Endothelial cell (in vitro differentiated cells): ENCODE data around the gene CERT1. TPM values are rescaled to one million over a fixed set of nuclear protein-coding genes. Genes with fewer than 3 reads are reported as not detected.

Source experiments
- DNase-seq: peaks from one replicate; pipeline ENCODE4 v3.0.0; 2021; ENCODE audit warnings: low spot score
- H3K27ac Mint-ChIP-seq: one replicate; pipeline ENCODE4 v1.8.0; 2021; ENCODE audit warnings: mixed read lengths, inconsistent platforms; ENCODE audit not compliant: unreplicated experiment
- H3K27me3 Mint-ChIP-seq: one replicate; pipeline ENCODE4 v1.8.0; 2021; ENCODE audit warnings: mild to moderate bottlenecking, moderate library complexity, mixed read lengths, inconsistent platforms; ENCODE audit not compliant: unreplicated experiment
- H3K36me3 Mint-ChIP-seq: one replicate; pipeline ENCODE4 v1.8.0; 2021; ENCODE audit warnings: mild to moderate bottlenecking, low read depth, mixed read lengths, inconsistent platforms; ENCODE audit not compliant: unreplicated experiment
- H3K4me1 Mint-ChIP-seq: one replicate; pipeline ENCODE4 v1.8.0; 2021; ENCODE audit warnings: mild to moderate bottlenecking, mixed read lengths, inconsistent platforms; ENCODE audit not compliant: unreplicated experiment
- H3K4me3 Mint-ChIP-seq: one replicate; pipeline ENCODE4 v1.8.0; 2021; ENCODE audit warnings: mild to moderate bottlenecking, mixed read lengths, inconsistent platforms; ENCODE audit not compliant: unreplicated experiment
- H3K9me3 Mint-ChIP-seq: one replicate; pipeline ENCODE4 v1.8.0; 2021; ENCODE audit warnings: mixed read lengths, inconsistent platforms; ENCODE audit not compliant: unreplicated experiment
- total RNA-seq: library from RNA; stranded (reverse); fragmentation: NEBNext Ultra II Directional; extraction: Animal tissue kit (Norgen Biotek cat#: 25700); gene quantifications from one replicate; pipeline ENCODE4 v1.2.1, GENCODE V29; 2021; ENCODE audit not compliant: unreplicated experiment
- TF ChIP-seq, protein P1 (sequence below): fragments of 200-600 bp; sonication (generic); IDR thresholded peaks from one replicate; pipeline ENCODE4 v1.5.0; 2021; ENCODE audit warnings: antibody characterized with exemption; ENCODE audit not compliant: unreplicated experiment

The CERT1 gene
- total RNA-seq, 1 donor from 2014 or later = 46.8 TPM

DNA sequence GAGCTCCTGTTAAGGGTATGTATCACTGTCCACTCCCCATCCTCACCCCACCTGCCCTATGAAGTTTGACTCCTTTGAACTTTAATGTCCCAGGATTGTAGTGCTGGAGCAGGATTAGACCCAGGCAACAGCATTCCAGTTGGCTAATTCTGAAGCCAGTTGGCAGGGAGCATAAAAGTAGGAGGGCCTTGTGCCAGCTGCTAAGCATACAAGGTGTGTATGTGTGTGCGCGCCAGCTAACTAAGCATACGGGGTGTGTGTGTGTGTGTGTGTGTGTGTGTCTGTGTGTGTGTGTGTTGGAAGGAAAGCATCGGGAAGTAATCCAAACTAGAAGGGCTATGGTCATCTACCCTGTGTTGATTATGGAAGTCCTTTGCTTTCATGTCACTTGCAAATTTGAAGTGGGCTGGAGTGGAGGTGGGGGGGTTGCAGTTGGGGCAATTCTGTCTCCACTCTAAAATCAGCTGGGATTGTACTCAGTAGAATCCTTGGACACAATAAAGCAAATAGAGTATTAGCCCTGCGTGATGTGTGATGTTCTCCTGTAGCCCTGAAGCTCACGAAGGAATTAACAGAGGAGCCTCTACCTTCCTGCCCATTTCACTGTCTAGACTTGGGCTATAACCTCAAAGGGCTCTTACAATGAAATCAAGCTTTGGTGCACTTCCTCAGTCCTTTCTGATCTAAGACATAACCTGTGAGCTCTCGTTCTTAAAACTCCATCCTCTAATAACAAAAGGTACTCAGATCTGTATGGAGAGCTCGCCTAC lies 147.5 kb downstream of the CERT1 start:
- Mint-ChIP-seq H3K9me3 (no peaks in the 10 kb centered on the region), H3K27me3 (peaks cover 3% of the 10 kb centered on the region), H3K4me3 (no peak overlapping the region), H3K4me1 (peaks cover 14% of the 10 kb centered on the region), H3K36me3 (peaks cover 32% of the 10 kb centered on the region), H3K27ac (no peak overlapping the region)
- no peak for DNase-seq
- TF ChIP-seq, protein P1, sequence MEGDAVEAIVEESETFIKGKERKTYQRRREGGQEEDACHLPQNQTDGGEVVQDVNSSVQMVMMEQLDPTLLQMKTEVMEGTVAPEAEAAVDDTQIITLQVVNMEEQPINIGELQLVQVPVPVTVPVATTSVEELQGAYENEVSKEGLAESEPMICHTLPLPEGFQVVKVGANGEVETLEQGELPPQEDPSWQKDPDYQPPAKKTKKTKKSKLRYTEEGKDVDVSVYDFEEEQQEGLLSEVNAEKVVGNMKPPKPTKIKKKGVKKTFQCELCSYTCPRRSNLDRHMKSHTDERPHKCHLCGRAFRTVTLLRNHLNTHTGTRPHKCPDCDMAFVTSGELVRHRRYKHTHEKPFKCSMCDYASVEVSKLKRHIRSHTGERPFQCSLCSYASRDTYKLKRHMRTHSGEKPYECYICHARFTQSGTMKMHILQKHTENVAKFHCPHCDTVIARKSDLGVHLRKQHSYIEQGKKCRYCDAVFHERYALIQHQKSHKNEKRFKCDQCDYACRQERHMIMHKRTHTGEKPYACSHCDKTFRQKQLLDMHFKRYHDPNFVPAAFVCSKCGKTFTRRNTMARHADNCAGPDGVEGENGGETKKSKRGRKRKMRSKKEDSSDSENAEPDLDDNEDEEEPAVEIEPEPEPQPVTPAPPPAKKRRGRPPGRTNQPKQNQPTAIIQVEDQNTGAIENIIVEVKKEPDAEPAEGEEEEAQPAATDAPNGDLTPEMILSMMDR = no peak

DNA sequence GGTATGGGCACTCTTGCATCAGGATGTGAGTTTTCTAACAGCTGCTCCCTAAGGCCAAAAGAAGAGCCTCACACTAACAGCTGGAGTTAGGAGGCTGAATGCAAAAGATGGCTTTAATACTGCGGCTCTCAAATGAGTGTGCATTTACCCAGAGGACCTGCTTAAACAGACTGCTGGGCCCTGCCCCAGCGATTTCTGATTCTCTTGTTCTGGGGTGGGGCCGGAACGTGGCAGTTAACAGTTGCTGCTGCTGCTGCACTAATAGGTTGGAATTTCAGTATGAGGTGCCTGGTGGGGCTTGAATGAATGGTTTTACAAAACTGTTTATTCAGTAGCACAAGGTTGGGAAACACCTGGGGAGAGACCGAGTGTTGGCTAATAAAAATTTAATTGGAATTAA lies 148.3 kb downstream of the CERT1 start:
- peaks cover 11% of the 10 kb centered on the region for H3K4me1 Mint-ChIP-seq
- no peak overlapping the region for H3K27ac Mint-ChIP-seq
- peaks cover 3% of the 10 kb centered on the region for H3K27me3 Mint-ChIP-seq
- H3K4me3 Mint-ChIP-seq = no peak overlapping the region
- H3K36me3 Mint-ChIP-seq = peaks cover 32% of the 10 kb centered on the region
- TF ChIP-seq, protein P1 = no peak
- no peaks in the 10 kb centered on the region for H3K9me3 Mint-ChIP-seq
- no peak for DNase-seq

DNA sequence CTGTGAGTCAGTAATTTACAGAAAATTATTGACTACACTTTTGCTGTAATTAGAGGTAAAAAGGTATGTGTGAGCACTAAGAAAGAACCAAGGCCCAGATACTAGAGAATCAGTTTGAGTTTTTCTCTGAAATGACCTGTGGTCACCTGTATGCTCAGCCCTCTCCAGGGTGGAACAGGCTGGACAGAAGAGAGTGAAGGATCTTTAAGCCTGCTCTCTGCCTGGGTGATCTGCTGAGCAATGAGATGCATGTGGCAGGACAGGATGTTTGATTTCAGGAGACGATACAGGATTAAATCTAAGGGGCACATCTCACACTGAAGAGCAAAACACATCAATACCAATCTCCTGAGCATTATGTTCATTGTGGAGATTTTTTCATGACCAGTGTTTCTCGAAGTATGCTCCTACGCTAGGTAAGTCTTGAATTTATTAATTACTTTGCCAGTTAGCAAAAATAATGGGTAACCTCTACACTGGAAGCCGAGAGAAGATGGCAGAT lies 148.9 kb downstream of the CERT1 start:
- Mint-ChIP-seq H3K4me3 (no peak overlapping the region), H3K9me3 (no peaks in the 10 kb centered on the region), H3K27ac (no peak overlapping the region), H3K4me1 (peaks cover 11% of the 10 kb centered on the region), H3K36me3 (peaks cover 33% of the 10 kb centered on the region), H3K27me3 (peaks cover 3% of the 10 kb centered on the region)
- DNase-seq = no peak
- TF ChIP-seq, protein P1 = no peak

DNA sequence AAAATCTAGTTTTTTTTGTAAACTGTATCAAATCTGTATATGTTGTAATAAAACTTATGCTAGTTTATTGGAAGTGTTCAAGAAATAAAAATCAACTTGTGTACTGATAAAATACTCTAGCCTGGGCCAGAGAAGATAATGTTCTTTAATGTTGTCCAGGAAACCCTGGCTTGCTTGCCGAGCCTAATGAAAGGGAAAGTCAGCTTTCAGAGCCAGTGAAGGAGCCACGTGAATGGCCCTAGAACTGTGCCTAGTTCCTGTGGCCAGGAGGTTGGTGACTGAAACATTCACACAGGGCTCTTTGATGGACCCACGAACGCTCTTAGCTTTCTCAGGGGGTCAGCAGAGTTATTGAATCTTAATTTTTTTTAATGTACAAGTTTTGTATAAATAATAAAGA lies 150.1 kb downstream of the CERT1 start:
- Mint-ChIP-seq H3K9me3 (no peaks in the 10 kb centered on the region), H3K4me1 (peaks cover 11% of the 10 kb centered on the region), H3K36me3 (peaks cover 42% of the 10 kb centered on the region), H3K4me3 (no peak overlapping the region), H3K27me3 (peaks cover 3% of the 10 kb centered on the region), H3K27ac (no peak overlapping the region)
- TF ChIP-seq, protein P1 = no peak
- no peak for DNase-seq

DNA sequence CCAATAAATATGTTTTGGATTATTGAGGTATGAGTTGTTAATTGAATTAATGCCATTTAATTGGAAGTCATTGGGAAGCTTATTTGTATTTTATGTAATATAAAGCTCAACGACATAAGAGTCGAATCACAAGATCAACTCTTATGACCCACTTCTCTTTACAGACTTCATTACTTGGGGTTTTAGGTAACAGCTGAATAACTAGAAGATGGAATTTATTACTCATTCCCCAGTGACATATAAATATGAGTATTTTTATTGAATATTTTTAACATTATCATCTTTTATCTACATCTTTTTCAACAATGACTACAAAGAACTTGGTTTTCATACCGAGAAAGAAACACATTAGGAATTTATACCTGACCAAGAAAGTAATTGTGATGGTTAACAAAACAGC lies 153.3 kb downstream of the CERT1 start:
- H3K4me3 Mint-ChIP-seq = no peak overlapping the region
- DNase-seq = no peak
- peaks cover 44% of the 10 kb centered on the region for H3K36me3 Mint-ChIP-seq
- TF ChIP-seq, protein P1 = no peak
- H3K27me3 Mint-ChIP-seq = peaks cover 2% of the 10 kb centered on the region
- no peak overlapping the region for H3K27ac Mint-ChIP-seq
- no peaks in the 10 kb centered on the region for H3K9me3 Mint-ChIP-seq
- H3K4me1 Mint-ChIP-seq = no peaks in the 10 kb centered on the region
